Measurements from ENCODE around the gene UGT2A2. TPM values are rescaled to one million over a fixed set of nuclear protein-coding genes. Genes with fewer than 3 reads are reported as not detected.
"Not testable (repeated sequence)": the region's sequence is repeated elsewhere in the genome, so short reads cannot be mapped to it uniquely, and the experiment has no call there.

The UGT2A2 gene
- not detected for total RNA-seq

- H3K9me3 ChIP-seq = no peaks in the 10 kb centered on the region
- H3K27me3 ChIP-seq = no peaks in the 10 kb centered on the region
- no peaks in the 10 kb centered on the region for H3K4me1 ChIP-seq
- TF ChIP-seq POLR2A (IDR thresholded peaks at IDR 0.05) (no peak), CTCF (IDR thresholded peaks at IDR 0.05) (no peak)
- no peak within 1 kb of the TSS for H3K4me3 ChIP-seq
- no peak for DNase-seq
- no peak within 1 kb of the TSS for H3K27ac ChIP-seq
- H3K36me3 ChIP-seq = no peaks in the 10 kb centered on the region
These were observed at the start of gene UGT2A2 for GRCh38 chr4:69639542-69639941. TSS of gene UGT2A2 (minus strand) at chr4:69639642. CDS start at chr4:69639640, 2 bp downstream.

- H3K27me3 ChIP-seq = no peaks in the 10 kb centered on the region
- H3K4me3 ChIP-seq = no peak overlapping the region
- TF ChIP-seq POLR2A (IDR thresholded peaks at IDR 0.05) (no peak), CTCF (IDR thresholded peaks at IDR 0.05) (no peak)
- no peaks in the 10 kb centered on the region for H3K36me3 ChIP-seq
- H3K9me3 ChIP-seq = no peaks in the 10 kb centered on the region
- H3K4me1 ChIP-seq = no peaks in the 10 kb centered on the region
- H3K27ac ChIP-seq = no peak overlapping the region
- DNase-seq = no peak
These were observed 45.4 kb upstream of the UGT2A2 start for GRCh38 chr4:69684804-69685203.

GRCh38 chr4:69668680-69669079, 29.2 kb upstream of the UGT2A2 start:
- Histone ChIP-seq H3K36me3 (no peaks in the 10 kb centered on the region), H3K9me3 (no peaks in the 10 kb centered on the region), H3K27me3 (no peaks in the 10 kb centered on the region), H3K27ac (no peak overlapping the region), H3K4me1 (no peaks in the 10 kb centered on the region), H3K4me3 (no peak overlapping the region)
- DNase-seq = no peak
- no peak for TF ChIP-seq CTCF (IDR thresholded peaks at IDR 0.05)
- TF ChIP-seq POLR2A (IDR thresholded peaks at IDR 0.05) = no peak

- not testable (repeated sequence) for H3K4me1 ChIP-seq, H3K4me3 ChIP-seq, H3K27me3 ChIP-seq, H3K36me3 ChIP-seq, H3K27ac ChIP-seq, H3K9me3 ChIP-seq, DNase-seq
These were observed 24.6 kb upstream of the UGT2A2 start for GRCh38 chr4:69664009-69664408.

- not testable (repeated sequence) for H3K27me3 ChIP-seq, H3K27ac ChIP-seq, H3K4me3 ChIP-seq, H3K4me1 ChIP-seq, H3K36me3 ChIP-seq, DNase-seq, H3K9me3 ChIP-seq
These were observed 21.8 kb upstream of the UGT2A2 start for GRCh38 chr4:69661130-69661803.

- DNase-seq = no peak
- Histone ChIP-seq H3K36me3 (no peaks in the 10 kb centered on the region), H3K27ac (no peak overlapping the region), H3K9me3 (no peaks in the 10 kb centered on the region), H3K4me3 (no peak overlapping the region), H3K27me3 (no peaks in the 10 kb centered on the region), H3K4me1 (no peaks in the 10 kb centered on the region)
- TF ChIP-seq CTCF (IDR thresholded peaks at IDR 0.05) (no peak), POLR2A (IDR thresholded peaks at IDR 0.05) (no peak)
These were observed 18.7 kb upstream of the UGT2A2 start for GRCh38 chr4:69658133-69658532.

GRCh38 chr4:69656653-69657158, 17.3 kb upstream of the UGT2A2 start:
- no peak for DNase-seq
- Histone ChIP-seq H3K9me3 (no peaks in the 10 kb centered on the region), H3K27ac (no peak overlapping the region), H3K27me3 (no peaks in the 10 kb centered on the region), H3K4me1 (no peaks in the 10 kb centered on the region), H3K4me3 (no peak overlapping the region), H3K36me3 (no peaks in the 10 kb centered on the region)
- TF ChIP-seq CTCF (IDR thresholded peaks at IDR 0.05) (no peak), POLR2A (IDR thresholded peaks at IDR 0.05) (no peak)

All from Peyer's patch (tissue), 4 donors.